ENCODE data around the gene SMC5. TPM values are rescaled to one million over a fixed set of nuclear protein-coding genes. Genes with fewer than 3 reads are reported as not detected.

Gene SMC5
- total RNA-seq, 1 experiment from 2014 or later, result 41.9 TPM

DNA sequence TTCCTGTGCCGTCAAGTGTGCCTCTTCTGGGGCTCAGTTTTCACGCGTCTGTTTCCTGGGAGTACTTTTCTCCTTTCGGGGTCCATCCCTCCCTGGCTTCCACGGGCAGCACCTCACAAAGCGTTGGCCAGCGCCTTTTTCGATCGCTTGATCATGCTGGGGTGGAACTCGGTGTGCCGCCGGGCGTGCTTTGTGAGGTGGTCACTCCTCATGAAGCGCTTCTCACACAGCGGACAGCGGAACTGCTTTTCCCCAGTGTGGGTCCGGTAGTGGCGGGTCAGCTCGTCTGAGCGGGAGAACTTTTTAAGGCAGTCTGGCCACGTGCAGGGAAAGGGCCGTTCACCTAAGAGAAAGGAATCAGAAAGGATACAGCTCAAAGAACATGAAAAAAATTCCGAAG lies 128.9 kb downstream of the SMC5 start:
- Histone ChIP-seq H3K9me2 (ENCODE audit: insufficient read depth) (no peaks in the 10 kb centered on the region), H3K9me3 (ENCODE audit: insufficient read depth, low read depth) (no peaks in the 10 kb centered on the region), H3K4me2 (no peak overlapping the region), H4K20me1 (ENCODE audit: insufficient read depth) (no peaks in the 10 kb centered on the region; the same call in 1 of the 2 replicates), H3K36me3 (ENCODE audit: low read depth) (no peaks in the 10 kb centered on the region), H3K27ac (no peak overlapping the region), H3K27me3 (ENCODE audit: insufficient read depth, low read depth) (no peaks in the 10 kb centered on the region), H3F3A (ENCODE audit: insufficient read depth, low read depth) (0 out of 2 replicates have a peak, but pooled peaks cover 3% of the 10 kb centered on the region), H3K4me1 (replicated peaks; ENCODE audit: insufficient read depth) (no peaks in the 10 kb centered on the region), H2AFZ (no peak overlapping the region), H3K4me3 (no peak overlapping the region), H3K79me2 (ENCODE audit: low read depth) (no peaks in the 10 kb centered on the region)
- no peak for TF ChIP-seq EZH2 (IDR thresholded peaks at IDR 0.05; ENCODE audit: low read depth)
- TF ChIP-seq, protein P1, sequence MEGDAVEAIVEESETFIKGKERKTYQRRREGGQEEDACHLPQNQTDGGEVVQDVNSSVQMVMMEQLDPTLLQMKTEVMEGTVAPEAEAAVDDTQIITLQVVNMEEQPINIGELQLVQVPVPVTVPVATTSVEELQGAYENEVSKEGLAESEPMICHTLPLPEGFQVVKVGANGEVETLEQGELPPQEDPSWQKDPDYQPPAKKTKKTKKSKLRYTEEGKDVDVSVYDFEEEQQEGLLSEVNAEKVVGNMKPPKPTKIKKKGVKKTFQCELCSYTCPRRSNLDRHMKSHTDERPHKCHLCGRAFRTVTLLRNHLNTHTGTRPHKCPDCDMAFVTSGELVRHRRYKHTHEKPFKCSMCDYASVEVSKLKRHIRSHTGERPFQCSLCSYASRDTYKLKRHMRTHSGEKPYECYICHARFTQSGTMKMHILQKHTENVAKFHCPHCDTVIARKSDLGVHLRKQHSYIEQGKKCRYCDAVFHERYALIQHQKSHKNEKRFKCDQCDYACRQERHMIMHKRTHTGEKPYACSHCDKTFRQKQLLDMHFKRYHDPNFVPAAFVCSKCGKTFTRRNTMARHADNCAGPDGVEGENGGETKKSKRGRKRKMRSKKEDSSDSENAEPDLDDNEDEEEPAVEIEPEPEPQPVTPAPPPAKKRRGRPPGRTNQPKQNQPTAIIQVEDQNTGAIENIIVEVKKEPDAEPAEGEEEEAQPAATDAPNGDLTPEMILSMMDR (conservative IDR thresholded peaks at IDR 0.05), result no peak
- intact Hi-C loops (cut with micrococcal nuclease; ENCODE audit: unreplicated experiment), result no loop called here
- no TSS peak for BruUV-seq (replicated peaks)
- ChIA-PET POLR2A (ENCODE audit: unreplicated experiment) (no interaction called here), CTCF (no interaction called here)
- DNase-seq, result no peak

DNA sequence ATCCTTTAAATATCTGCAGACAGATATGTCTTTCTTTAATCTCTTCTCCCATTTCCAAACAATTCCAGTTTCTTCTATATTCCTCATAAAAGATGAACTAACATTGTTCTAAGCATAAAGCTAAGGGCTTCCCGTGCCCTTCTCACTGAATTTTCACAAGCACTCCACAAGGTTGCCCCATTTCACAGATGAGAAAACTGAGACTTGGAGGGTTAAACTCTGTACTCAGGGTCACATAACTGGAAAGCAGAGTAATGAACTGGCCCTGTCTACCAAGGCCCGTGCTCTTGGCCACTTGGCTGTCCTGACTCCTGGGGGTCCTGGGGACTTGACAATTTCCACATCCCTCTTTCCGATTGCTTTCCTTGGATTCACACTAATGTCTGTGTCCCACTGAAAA lies 130.4 kb downstream of the SMC5 start:
- Histone ChIP-seq H3K27ac (no peak overlapping the region), H3K9me2 (ENCODE audit: insufficient read depth) (no peaks in the 10 kb centered on the region), H4K20me1 (ENCODE audit: insufficient read depth) (no peaks in the 10 kb centered on the region; the same call in 1 of the 2 replicates), H3K27me3 (ENCODE audit: insufficient read depth, low read depth) (no peaks in the 10 kb centered on the region), H3K36me3 (ENCODE audit: low read depth) (no peaks in the 10 kb centered on the region), H3K4me3 (no peak overlapping the region), H3K4me1 (replicated peaks; ENCODE audit: insufficient read depth) (no peaks in the 10 kb centered on the region), H2AFZ (no peak overlapping the region), H3K79me2 (ENCODE audit: low read depth) (no peaks in the 10 kb centered on the region), H3F3A (ENCODE audit: insufficient read depth, low read depth) (0 out of 2 replicates have a peak, but pooled peaks cover 3% of the 10 kb centered on the region), H3K4me2 (no peak overlapping the region), H3K9me3 (ENCODE audit: insufficient read depth, low read depth) (no peaks in the 10 kb centered on the region)
- no peak for DNase-seq
- BruUV-seq (replicated peaks), result no TSS peak
- ChIA-PET CTCF (no interaction called here), POLR2A (ENCODE audit: unreplicated experiment) (no interaction called here)
- intact Hi-C loops (cut with micrococcal nuclease; ENCODE audit: unreplicated experiment), result no loop called here
- TF ChIP-seq, protein P1 (conservative IDR thresholded peaks at IDR 0.05), result no peak
- TF ChIP-seq EZH2 (IDR thresholded peaks at IDR 0.05; ENCODE audit: low read depth), result no peak

DNA sequence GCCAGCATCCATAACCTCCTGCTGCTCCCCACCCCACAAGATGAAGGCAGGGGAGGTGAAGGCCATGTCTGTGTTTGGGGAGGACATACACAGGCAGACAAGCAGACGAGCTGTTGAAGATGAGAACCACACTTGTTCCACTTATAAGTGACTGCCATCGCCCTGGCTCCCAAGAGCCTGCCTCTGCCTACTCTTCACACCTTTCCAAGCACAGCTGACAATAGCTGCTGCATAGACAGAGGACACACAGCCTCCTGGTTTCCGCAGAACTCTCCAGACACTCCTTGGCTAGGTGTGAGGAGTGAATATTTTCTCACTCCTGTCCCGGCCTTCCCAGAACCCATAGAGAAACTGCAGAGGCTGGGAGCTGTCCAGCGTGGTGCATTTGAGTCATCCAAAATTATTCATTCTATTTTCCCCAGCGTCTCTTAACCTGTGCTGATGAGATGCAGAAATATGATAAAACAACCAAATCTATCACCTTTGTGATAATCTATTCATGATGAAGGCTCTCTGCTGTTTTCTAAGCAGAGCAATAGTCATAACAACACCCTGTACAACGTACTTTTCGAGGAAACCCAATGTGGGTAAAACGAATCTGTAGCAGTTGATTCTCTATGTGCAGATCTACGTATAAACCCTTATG lies 131.0 kb downstream of the SMC5 start:
- TF ChIP-seq, protein P1 (conservative IDR thresholded peaks at IDR 0.05), result no peak
- no peak for TF ChIP-seq EZH2 (IDR thresholded peaks at IDR 0.05; ENCODE audit: low read depth)
- 0 out of 2 replicates have a peak, but pooled peaks cover 3% of the 10 kb centered on the region for H3F3A ChIP-seq (ENCODE audit: insufficient read depth, low read depth)
- H3K27ac ChIP-seq, result no peak overlapping the region
- H3K4me3 ChIP-seq, result no peak overlapping the region
- H3K4me2 ChIP-seq, result no peak overlapping the region
- no peaks in the 10 kb centered on the region for H3K27me3 ChIP-seq (ENCODE audit: insufficient read depth, low read depth)
- ChIA-PET CTCF (interaction anchor here (0.7 kb wide), 1 partner anchor 105 kb away, joined by 3 read pairs; no protein-coding TSS in a partner anchor), POLR2A (ENCODE audit: unreplicated experiment) (interaction anchor here (0.5 to 0.6 kb wide), 2 partner anchors 15 to 17 kb away, joined by 3 to 7 read pairs; no protein-coding TSS in a partner anchor)
- H3K9me2 ChIP-seq (ENCODE audit: insufficient read depth), result no peaks in the 10 kb centered on the region
- no peak overlapping the region for H2AFZ ChIP-seq
- BruUV-seq (replicated peaks), result no TSS peak
- H3K9me3 ChIP-seq (ENCODE audit: insufficient read depth, low read depth), result no peaks in the 10 kb centered on the region
- H4K20me1 ChIP-seq (ENCODE audit: insufficient read depth), result no peaks in the 10 kb centered on the region; the same call in 1 of the 2 replicates
- no peaks in the 10 kb centered on the region for H3K79me2 ChIP-seq (ENCODE audit: low read depth)
- H3K4me1 ChIP-seq (replicated peaks; ENCODE audit: insufficient read depth), result no peaks in the 10 kb centered on the region
- no peak for DNase-seq
- no peaks in the 10 kb centered on the region for H3K36me3 ChIP-seq (ENCODE audit: low read depth)
- intact Hi-C loops (cut with micrococcal nuclease; ENCODE audit: unreplicated experiment), result no loop called here
